Muscle of leg (tissue), 11 donors: ENCODE results near the gene SEMA4D. TPM values are rescaled to one million over a fixed set of nuclear protein-coding genes. Genes with fewer than 3 reads are reported as not detected.

Experiments
- DNase-seq: peaks from one replicate; pipeline ENCODE4 v3.0.0; 2013
- H3K27ac ChIP-seq: one replicate; pipeline ENCODE4 v1.5.1; 2013; ENCODE audit warnings: mild to moderate bottlenecking, low read length, control low read depth
- H3K27me3 ChIP-seq: one replicate; pipeline ENCODE4 v1.6.1; 2013; ENCODE audit warnings: low read length; ENCODE audit not compliant: control insufficient read depth, insufficient read depth
- H3K36me3 ChIP-seq: one replicate; pipeline ENCODE4 v1.6.1; 2013; ENCODE audit warnings: low read length; ENCODE audit not compliant: control insufficient read depth, insufficient read depth
- H3K4me1 ChIP-seq: one replicate; pipeline ENCODE4 v1.6.1; 2013; ENCODE audit warnings: low read length; ENCODE audit not compliant: control insufficient read depth, insufficient read depth
- H3K4me3 ChIP-seq: one replicate; pipeline ENCODE4 v1.5.1; 2013; ENCODE audit warnings: low read length, control low read depth
- H3K9me3 ChIP-seq: replicated peaks from 2 replicates; pipeline ENCODE4 v1.6.1; 2013; ENCODE audit warnings: low read depth, low read length; ENCODE audit not compliant: control insufficient read depth
- WGBS: methylation state at CpG from one replicate; pipeline ENCODE4 v1.1.5; 2013; ENCODE audit warnings: missing lambda C conversion rate; ENCODE audit not compliant: insufficient coverage; 5-methylcytosine and 5-hydroxymethylcytosine counted together
- polyA plus RNA-seq, 8 donors: library from polyadenylated mRNA; unstranded; fragments of 120-200 nt; gene quantifications; one replicate each; pipeline versions ENCODE4 v1.2.1 to v1.2.3, GENCODE V29; 2013; ENCODE audit warnings: inconsistent platforms in 1 of 8, low replicate concordance in 1 of 8; ENCODE audit not compliant: insufficient read length in 8 of 8, insufficient read depth in 1 of 8
- total RNA-seq: library from RNA; stranded (reverse); fragments of 120-200 nt; gene quantifications from one replicate; pipeline ENCODE4 v1.2.4, GENCODE V29; 2013

Gene SEMA4D
- total and polyA plus RNA-seq, 9 donors: 12.4 to 25.3 (median 17.2) TPM

- peaks cover 3% of the 10 kb centered on the region for H3K27me3 ChIP-seq
- no peaks in the 10 kb centered on the region for H3K9me3 ChIP-seq
- no peak overlapping the region for H3K4me3 ChIP-seq
- H3K36me3 ChIP-seq: no peaks in the 10 kb centered on the region
- H3K27ac ChIP-seq: no peak overlapping the region
- DNase-seq: no peak
- WGBS: 89% methylated on average over 5 of the region's 9 CpGs
- H3K4me1 ChIP-seq: peaks cover 8% of the 10 kb centered on the region
Observed at GRCh38 chr9:89538871-89539270, 41.0 kb upstream of the SEMA4D start.

- H3K4me1 ChIP-seq: peaks cover 3% of the 10 kb centered on the region
Observed at GRCh38 chr9:89537166-89537565, 39.3 kb upstream of the SEMA4D start.

DNA sequence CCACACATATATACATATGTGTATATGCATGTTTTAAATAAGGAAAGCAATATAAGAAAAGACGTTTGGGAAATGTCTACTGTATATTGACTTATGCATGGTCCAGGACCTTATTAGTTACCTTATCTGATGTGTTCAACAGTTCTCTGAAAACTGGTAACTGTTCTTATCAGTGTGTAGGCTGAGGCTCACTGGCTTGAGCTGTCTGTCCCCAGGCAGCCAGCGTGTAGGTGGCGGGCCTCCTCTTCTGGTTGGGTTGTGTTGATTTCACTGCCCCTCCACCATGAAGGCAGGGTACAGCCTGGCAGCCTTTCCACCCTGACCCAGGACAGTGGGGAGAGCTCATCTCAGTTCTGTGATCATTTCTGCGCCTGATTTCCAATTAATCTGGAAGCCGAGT is 38.7 kb upstream of the SEMA4D start:
- Histone ChIP-seq H3K4me1 (peaks cover 3% of the 10 kb centered on the region), H3K27ac (no peak overlapping the region), H3K4me3 (no peak overlapping the region), H3K27me3 (peaks cover 3% of the 10 kb centered on the region), H3K36me3 (no peaks in the 10 kb centered on the region), H3K9me3 (no peaks in the 10 kb centered on the region)
- 91% methylated on average over 2 of the region's 5 CpGs for whole genome bisulfite sequencing
- no peak for DNase-seq

More at GRCh38 chr9:89537166-89537565, 39.3 kb upstream of the SEMA4D start:
- H3K36me3 ChIP-seq: no peaks in the 10 kb centered on the region
- no peaks in the 10 kb centered on the region for H3K9me3 ChIP-seq
- H3K27ac ChIP-seq: no peak overlapping the region
- no peak overlapping the region for H3K4me3 ChIP-seq
- WGBS: 39% methylated on average over 4 of the region's 4 CpGs
- DNase-seq: peak; percentile 62
- H3K27me3 ChIP-seq: peaks cover 3% of the 10 kb centered on the region

DNA sequence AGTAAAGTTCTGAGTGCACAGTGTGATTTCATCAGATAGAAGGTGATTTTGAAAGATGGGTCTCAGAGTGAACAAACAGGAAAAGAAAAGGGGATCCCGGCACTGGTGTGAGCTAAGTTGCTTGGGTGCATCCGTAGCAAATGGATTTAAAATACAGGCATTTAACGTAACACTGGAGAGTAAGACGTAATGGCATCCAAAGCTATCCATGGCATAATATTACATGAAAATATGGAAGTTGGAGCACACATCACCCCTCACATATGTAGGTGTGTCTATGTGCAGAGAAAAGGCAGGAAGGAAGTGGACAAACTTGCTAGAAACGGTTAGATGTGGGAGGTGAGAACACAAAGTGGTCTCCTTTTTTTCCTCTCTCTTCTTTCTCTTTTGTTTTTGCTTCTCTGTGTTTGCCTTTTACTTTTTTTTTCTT is 38.2 kb upstream of the SEMA4D start:
- Histone ChIP-seq H3K27me3 (peaks cover 3% of the 10 kb centered on the region), H3K36me3 (no peaks in the 10 kb centered on the region), H3K4me1 (peaks cover 3% of the 10 kb centered on the region), H3K27ac (no peak overlapping the region), H3K4me3 (no peak overlapping the region), H3K9me3 (no peaks in the 10 kb centered on the region)
- no peak for DNase-seq
- WGBS: 83% methylated on average over 2 of the region's 5 CpGs

DNA sequence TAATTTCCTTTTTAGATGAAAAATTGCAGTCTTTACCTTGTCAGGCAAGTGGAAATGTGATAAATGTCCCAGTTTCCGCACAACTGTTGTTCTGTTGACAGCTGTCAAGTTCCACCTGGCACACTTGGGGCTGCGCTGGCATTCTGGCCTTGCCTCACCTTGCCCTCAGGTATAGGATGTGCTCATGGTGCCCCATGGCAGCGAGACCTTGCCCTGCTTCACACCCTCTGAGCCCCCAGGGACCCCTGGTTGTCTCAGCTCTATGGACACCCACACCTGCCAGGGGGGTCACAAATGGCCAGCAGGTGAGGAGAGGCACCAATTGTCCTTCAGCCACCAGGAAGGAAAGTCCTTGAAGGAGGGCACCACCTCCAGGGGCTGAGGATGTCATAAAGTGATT is 37.5 kb upstream of the SEMA4D start:
- Histone ChIP-seq H3K9me3 (no peaks in the 10 kb centered on the region), H3K27me3 (peaks cover 3% of the 10 kb centered on the region), H3K27ac (no peak overlapping the region), H3K4me1 (peaks cover 3% of the 10 kb centered on the region), H3K36me3 (no peaks in the 10 kb centered on the region), H3K4me3 (no peak overlapping the region)
- WGBS: 95% methylated on average over 3 of the region's 3 CpGs
- DNase-seq: no peak

- 53% methylated on average over 7 of the region's 13 CpGs for WGBS
- peak; percentile 55 for DNase-seq
- H3K4me1 ChIP-seq: peaks cover 3% of the 10 kb centered on the region
- H3K4me3 ChIP-seq: no peak overlapping the region
- H3K9me3 ChIP-seq: no peaks in the 10 kb centered on the region
- H3K27ac ChIP-seq: no peak overlapping the region
- H3K36me3 ChIP-seq: no peaks in the 10 kb centered on the region
- H3K27me3 ChIP-seq: peaks cover 3% of the 10 kb centered on the region
Observed at GRCh38 chr9:89534515-89535287, 36.8 kb upstream of the SEMA4D start.

GRCh38 chr9:89533411-89534095 is 35.6 kb upstream of the SEMA4D start:
- Histone ChIP-seq H3K36me3 (no peaks in the 10 kb centered on the region), H3K4me1 (peaks cover 3% of the 10 kb centered on the region), H3K27ac (no peak overlapping the region), H3K4me3 (no peak overlapping the region), H3K27me3 (peaks cover 3% of the 10 kb centered on the region), H3K9me3 (no peaks in the 10 kb centered on the region)
- 51% methylated on average over 8 of the region's 10 CpGs for WGBS
- DNase-seq: peak; percentile 68

- DNase-seq: no peak
- Histone ChIP-seq H3K4me1 (peaks cover 3% of the 10 kb centered on the region), H3K4me3 (no peak overlapping the region), H3K27me3 (peaks cover 5% of the 10 kb centered on the region), H3K27ac (no peak overlapping the region), H3K9me3 (peaks cover 2% of the 10 kb centered on the region), H3K36me3 (no peaks in the 10 kb centered on the region)
- WGBS: no CpG with 5 or more reads among the region's 1 CpG
Observed at GRCh38 chr9:89532944-89533343, 35.0 kb upstream of the SEMA4D start.

- 100% methylated on average over 1 of the region's 4 CpGs for WGBS
- no peak overlapping the region for H3K27ac ChIP-seq
- no peak overlapping the region for H3K4me3 ChIP-seq
- H3K36me3 ChIP-seq: no peaks in the 10 kb centered on the region
- H3K4me1 ChIP-seq: peaks cover under 1% of the 10 kb centered on the region
- no peak for DNase-seq
- H3K9me3 ChIP-seq: peaks cover 4% of the 10 kb centered on the region
- peaks cover 5% of the 10 kb centered on the region for H3K27me3 ChIP-seq
Observed at GRCh38 chr9:89532478-89532877, 34.6 kb upstream of the SEMA4D start.

DNA sequence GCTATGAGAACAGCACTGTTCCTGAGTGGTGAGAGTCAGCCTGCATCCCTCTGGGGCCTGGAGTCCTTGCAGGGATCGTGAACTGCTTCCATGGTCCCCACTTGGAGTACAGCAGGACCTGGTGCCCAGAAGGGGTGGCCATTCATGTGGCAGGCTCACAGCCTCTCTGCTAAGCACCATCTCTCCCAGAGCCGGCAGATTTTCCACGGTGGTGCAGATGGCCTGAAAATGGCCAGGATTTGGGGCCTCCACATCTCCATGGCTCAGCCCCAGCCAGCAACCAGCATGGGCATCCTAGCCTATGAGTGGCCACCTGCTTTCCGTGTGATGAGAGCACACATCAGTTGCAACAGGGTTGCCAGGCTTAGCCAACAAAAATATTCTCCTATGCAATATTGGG is 33.9 kb upstream of the SEMA4D start:
- Histone ChIP-seq H3K4me1 (peaks cover under 1% of the 10 kb centered on the region), H3K9me3 (peaks cover 4% of the 10 kb centered on the region), H3K36me3 (no peaks in the 10 kb centered on the region), H3K27me3 (peaks cover 5% of the 10 kb centered on the region), H3K4me3 (no peak overlapping the region), H3K27ac (no peak overlapping the region)
- no peak for DNase-seq
- 68% methylated on average over 3 of the region's 4 CpGs for WGBS
